Measurements from ENCODE around the gene ASB9.
"Not testable (repeated sequence)": the region's sequence is repeated elsewhere in the genome, so short reads cannot be mapped to it uniquely, and the experiment has no call there.

The ASB9 gene

DNA sequence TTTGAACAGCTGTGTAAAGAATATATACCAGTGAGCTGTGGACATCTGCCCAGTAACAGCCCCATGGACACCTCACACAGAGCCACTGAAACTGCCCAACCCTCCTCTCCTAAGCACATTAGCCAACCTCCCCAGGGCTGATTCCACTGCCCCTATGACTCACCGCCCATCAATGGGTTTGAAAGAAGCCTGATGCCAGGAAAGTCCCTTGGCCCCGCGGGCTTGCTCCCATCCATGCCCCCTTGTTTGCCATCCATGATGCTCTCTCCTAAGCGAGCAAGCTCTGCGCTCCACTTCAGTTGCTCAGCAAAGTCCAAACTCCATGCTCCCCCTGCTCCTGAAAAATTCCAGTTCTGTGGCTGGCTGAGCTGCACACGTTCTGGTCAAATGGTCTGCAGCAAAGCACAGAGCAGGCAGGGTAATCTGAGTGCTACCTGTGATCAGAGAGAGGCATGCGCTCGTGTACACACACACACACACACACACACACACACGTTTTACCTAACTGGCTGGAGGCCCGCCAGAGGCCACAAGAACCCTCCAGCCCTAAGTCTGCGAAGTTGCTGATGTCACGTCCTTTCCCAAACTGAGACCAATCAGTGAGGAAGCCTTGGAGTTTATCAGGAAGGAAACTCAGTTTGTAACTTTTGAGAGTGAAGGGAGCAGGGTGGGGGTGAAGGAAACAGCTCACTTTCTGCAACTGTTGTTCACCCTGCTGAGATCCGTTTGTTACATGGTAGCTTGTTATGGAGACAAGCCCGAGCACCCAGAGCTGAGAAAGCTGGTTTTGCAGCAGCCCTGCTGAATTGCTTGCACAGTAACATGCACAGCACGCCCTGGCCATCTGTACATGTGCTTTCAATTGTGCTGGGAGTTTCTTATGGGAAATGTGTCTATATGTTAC lies at the start of gene ASB9:
Gene ASB9 (minus strand): TSS at position 466 of the 904 bp plus-strand sequence. CDS start 209 bp downstream, at position 257.
- no peaks in the 10 kb centered on the region for H3K27me3 ChIP-seq (ENCODE audit: control insufficient read depth in 1 of 2, insufficient read depth in 2 of 2, low read length in 2 of 2)
- no peaks in the 10 kb centered on the region for H3K4me1 ChIP-seq (ENCODE audit: control insufficient read depth in 1 of 2, insufficient read depth in 2 of 2, low read length in 2 of 2)
- H3K27ac ChIP-seq (ENCODE audit: low read depth, low read length), result no peak within 1 kb of the TSS
- peak within 1 kb of the TSS; percentile 35 to 40 for H3K4me3 ChIP-seq (ENCODE audit: low read depth in 1 of 2, low read length in 2 of 2)
- no peaks in the 10 kb centered on the region for H3K36me3 ChIP-seq (ENCODE audit: control insufficient read depth in 1 of 2, insufficient read depth in 2 of 2, low read length in 2 of 2)
- no peak within 1 kb of the TSS for H3K9ac ChIP-seq (ENCODE audit: low read depth in 1 of 2, low read length in 2 of 2)
- no peaks in the 10 kb centered on the region for H3K9me3 ChIP-seq (ENCODE audit: control insufficient read depth in 1 of 2, low read length in 2 of 2)

GRCh38 chrX:15319075-15319474 lies 49.2 kb upstream of the ASB9 start:
- no peak overlapping the region for H3K27ac ChIP-seq (ENCODE audit: low read depth, low read length)
- H3K9me3 ChIP-seq (ENCODE audit: control insufficient read depth in 1 of 2, low read length in 2 of 2), result no peaks in the 10 kb centered on the region
- peaks cover 0 to 16% of the 10 kb centered on the region in 2 donors for H3K36me3 ChIP-seq (ENCODE audit: control insufficient read depth in 1 of 2, insufficient read depth in 2 of 2, low read length in 2 of 2)

DNA sequence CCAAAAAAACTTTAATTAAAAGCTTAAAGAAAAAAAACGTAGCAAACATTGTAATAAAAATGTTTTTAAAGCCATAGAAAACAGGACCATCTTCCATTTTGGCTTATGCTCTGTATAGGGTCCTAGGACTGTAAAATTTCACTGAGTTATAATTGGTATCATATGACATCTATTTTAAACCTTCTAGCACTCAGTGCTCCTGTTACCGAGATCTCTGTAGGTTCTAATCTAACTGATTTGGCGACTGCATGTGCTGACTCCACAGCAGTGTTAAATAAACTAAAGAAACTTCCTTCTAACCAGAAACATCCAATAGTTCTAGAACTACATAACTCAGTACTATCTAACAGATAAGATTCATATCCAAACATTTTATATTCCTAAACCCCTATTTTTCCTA lies 45.6 kb upstream of the ASB9 start, which contains the start of gene ASB11:
Gene ASB11 (minus strand): TSS at position 132 of the 400 bp plus-strand sequence. CDS start 35 bp downstream, at position 97.
- Histone ChIP-seq H3K36me3 (ENCODE audit: control insufficient read depth in 1 of 2, insufficient read depth in 2 of 2, low read length in 2 of 2) (no peaks in the 10 kb centered on the region), H3K27ac (ENCODE audit: low read depth, low read length) (no peak within 1 kb of the TSS), H3K9me3 (ENCODE audit: control insufficient read depth in 1 of 2, low read length in 2 of 2) (no peaks in the 10 kb centered on the region), H3K9ac (ENCODE audit: low read depth in 1 of 2, low read length in 2 of 2) (no peak within 1 kb of the TSS), H3K4me1 (ENCODE audit: control insufficient read depth in 1 of 2, insufficient read depth in 2 of 2, low read length in 2 of 2) (no peaks in the 10 kb centered on the region), H3K4me3 (ENCODE audit: low read depth in 1 of 2, low read length in 2 of 2) (no peak within 1 kb of the TSS), H3K27me3 (ENCODE audit: control insufficient read depth in 1 of 2, insufficient read depth in 2 of 2, low read length in 2 of 2) (no peaks in the 10 kb centered on the region)

More at GRCh38 chrX:15319075-15319474, 49.2 kb upstream of the ASB9 start:
- Histone ChIP-seq H3K9ac (ENCODE audit: low read depth in 1 of 2, low read length in 2 of 2) (no peak overlapping the region), H3K4me1 (ENCODE audit: control insufficient read depth in 1 of 2, insufficient read depth in 2 of 2, low read length in 2 of 2) (no peaks in the 10 kb centered on the region), H3K27me3 (ENCODE audit: control insufficient read depth in 1 of 2, insufficient read depth in 2 of 2, low read length in 2 of 2) (no peaks in the 10 kb centered on the region), H3K4me3 (ENCODE audit: low read depth in 1 of 2, low read length in 2 of 2) (no peak overlapping the region)

DNA sequence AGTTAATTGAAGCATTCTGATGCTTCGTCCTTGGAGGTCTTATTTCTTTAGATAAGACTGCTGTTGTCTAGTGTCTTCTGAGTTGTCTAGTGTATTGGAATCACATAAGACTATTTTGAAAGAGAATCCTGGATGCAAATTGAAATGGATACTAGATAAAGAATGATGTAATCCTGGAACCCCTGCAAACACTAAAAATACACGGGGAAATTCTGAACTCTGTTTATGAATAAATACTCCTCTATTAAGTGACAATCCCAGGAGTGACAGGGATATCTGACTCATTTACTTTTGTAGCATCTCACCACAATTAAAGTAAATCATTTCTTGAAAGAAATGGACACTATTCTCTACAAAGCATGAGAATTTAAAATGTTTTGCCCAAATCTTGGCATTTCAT lies 44.6 kb upstream of the ASB9 start:
- Histone ChIP-seq H3K9me3 (ENCODE audit: control insufficient read depth in 1 of 2, low read length in 2 of 2) (no peaks in the 10 kb centered on the region), H3K4me3 (ENCODE audit: low read depth in 1 of 2, low read length in 2 of 2) (no peak overlapping the region)

DNA sequence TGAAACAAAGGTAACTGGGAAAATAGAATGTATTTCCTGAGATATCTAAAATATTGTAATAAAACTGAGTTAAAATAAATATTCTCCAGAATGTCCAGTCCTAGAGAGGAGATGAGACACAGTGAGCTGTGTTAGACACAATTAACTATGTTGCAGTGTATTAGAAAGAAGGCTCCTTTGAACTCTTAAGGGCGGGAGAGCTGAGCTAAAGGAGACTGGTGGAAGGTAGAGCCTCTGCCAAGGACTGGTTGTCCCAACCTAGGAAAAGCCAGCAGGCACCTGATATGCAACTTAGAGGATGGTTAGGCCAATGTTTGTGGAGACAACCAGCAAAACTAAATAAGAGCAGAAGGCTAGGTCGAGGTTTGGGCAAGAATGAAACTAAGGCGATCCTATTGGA lies 41.2 kb upstream of the ASB9 start:
- H3K4me1 ChIP-seq (ENCODE audit: control insufficient read depth in 1 of 2, insufficient read depth in 2 of 2, low read length in 2 of 2), result no peaks in the 10 kb centered on the region
- no peaks in the 10 kb centered on the region for H3K27me3 ChIP-seq (ENCODE audit: control insufficient read depth in 1 of 2, insufficient read depth in 2 of 2, low read length in 2 of 2)
- no peak overlapping the region for H3K27ac ChIP-seq (ENCODE audit: low read depth, low read length)
- H3K36me3 ChIP-seq (ENCODE audit: control insufficient read depth in 1 of 2, insufficient read depth in 2 of 2, low read length in 2 of 2), result no peaks in the 10 kb centered on the region
- no peak overlapping the region for H3K9ac ChIP-seq (ENCODE audit: low read depth in 1 of 2, low read length in 2 of 2)
- H3K9me3 ChIP-seq (ENCODE audit: control insufficient read depth in 1 of 2, low read length in 2 of 2), result no peaks in the 10 kb centered on the region
- H3K4me3 ChIP-seq (ENCODE audit: low read depth in 1 of 2, low read length in 2 of 2), result no peak overlapping the region

More for the DNA sequence above, 44.6 kb upstream of the ASB9 start:
- H3K9ac ChIP-seq (ENCODE audit: low read depth in 1 of 2, low read length in 2 of 2), result no peak overlapping the region
- H3K4me1 ChIP-seq (ENCODE audit: control insufficient read depth in 1 of 2, insufficient read depth in 2 of 2, low read length in 2 of 2), result no peaks in the 10 kb centered on the region
- no peaks in the 10 kb centered on the region for H3K36me3 ChIP-seq (ENCODE audit: control insufficient read depth in 1 of 2, insufficient read depth in 2 of 2, low read length in 2 of 2)
- H3K27me3 ChIP-seq (ENCODE audit: control insufficient read depth in 1 of 2, insufficient read depth in 2 of 2, low read length in 2 of 2), result no peaks in the 10 kb centered on the region
- H3K27ac ChIP-seq (ENCODE audit: low read depth, low read length), result no peak overlapping the region

GRCh38 chrX:15310117-15310516 lies 40.2 kb upstream of the ASB9 start:
- no peaks in the 10 kb centered on the region for H3K27me3 ChIP-seq (ENCODE audit: control insufficient read depth in 1 of 2, insufficient read depth in 2 of 2, low read length in 2 of 2)
- no peaks in the 10 kb centered on the region for H3K9me3 ChIP-seq (ENCODE audit: control insufficient read depth in 1 of 2, low read length in 2 of 2)
- no peak overlapping the region for H3K4me3 ChIP-seq (ENCODE audit: low read depth in 1 of 2, low read length in 2 of 2)
- H3K36me3 ChIP-seq (ENCODE audit: control insufficient read depth in 1 of 2, insufficient read depth in 2 of 2, low read length in 2 of 2), result no peaks in the 10 kb centered on the region
- H3K4me1 ChIP-seq (ENCODE audit: control insufficient read depth in 1 of 2, insufficient read depth in 2 of 2, low read length in 2 of 2), result no peaks in the 10 kb centered on the region
- no peak overlapping the region for H3K9ac ChIP-seq (ENCODE audit: low read depth in 1 of 2, low read length in 2 of 2)
- H3K27ac ChIP-seq (ENCODE audit: low read depth, low read length), result no peak overlapping the region

- H3K4me3 ChIP-seq (ENCODE audit: low read depth in 1 of 2, low read length in 2 of 2); H3K36me3 ChIP-seq (ENCODE audit: control insufficient read depth in 1 of 2, insufficient read depth in 2 of 2, low read length in 2 of 2); H3K4me1 ChIP-seq (ENCODE audit: control insufficient read depth in 1 of 2, insufficient read depth in 2 of 2, low read length in 2 of 2); H3K27ac ChIP-seq (ENCODE audit: low read depth, low read length); H3K9me3 ChIP-seq (ENCODE audit: control insufficient read depth in 1 of 2, low read length in 2 of 2); H3K27me3 ChIP-seq (ENCODE audit: control insufficient read depth in 1 of 2, insufficient read depth in 2 of 2, low read length in 2 of 2); H3K9ac ChIP-seq (ENCODE audit: low read depth in 1 of 2, low read length in 2 of 2): not testable (repeated sequence)
Measured at GRCh38 chrX:15305899-15306298, 36.0 kb upstream of the ASB9 start.

DNA sequence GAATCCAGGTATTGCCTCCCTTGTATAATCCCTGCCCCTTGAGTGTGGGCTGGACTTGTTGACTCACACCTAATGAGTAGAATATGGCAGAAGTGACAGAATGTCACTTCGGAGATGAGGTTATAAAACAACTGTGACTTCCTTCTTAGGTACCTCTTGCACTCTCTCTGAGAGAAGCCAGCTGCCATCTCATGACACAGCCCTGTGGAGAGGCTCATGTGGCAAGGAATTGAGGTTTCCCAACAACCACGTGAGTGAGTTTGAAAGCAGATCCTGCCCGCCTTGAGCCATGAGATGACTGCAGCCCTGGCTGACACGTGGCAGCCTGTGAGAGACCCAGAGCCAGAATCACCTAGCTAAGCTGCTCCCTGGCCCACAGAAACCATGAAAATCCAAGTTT lies 32.0 kb upstream of the ASB9 start:
- H3K9ac ChIP-seq (ENCODE audit: low read depth in 1 of 2, low read length in 2 of 2), result no peak overlapping the region
- no peaks in the 10 kb centered on the region for H3K27me3 ChIP-seq (ENCODE audit: control insufficient read depth in 1 of 2, insufficient read depth in 2 of 2, low read length in 2 of 2)
- no peak overlapping the region for H3K4me3 ChIP-seq (ENCODE audit: low read depth in 1 of 2, low read length in 2 of 2)
- no peaks in the 10 kb centered on the region for H3K36me3 ChIP-seq (ENCODE audit: control insufficient read depth in 1 of 2, insufficient read depth in 2 of 2, low read length in 2 of 2)
- no peaks in the 10 kb centered on the region for H3K9me3 ChIP-seq (ENCODE audit: control insufficient read depth in 1 of 2, low read length in 2 of 2)
- no peaks in the 10 kb centered on the region for H3K4me1 ChIP-seq (ENCODE audit: control insufficient read depth in 1 of 2, insufficient read depth in 2 of 2, low read length in 2 of 2)
- H3K27ac ChIP-seq (ENCODE audit: low read depth, low read length), result no peak overlapping the region

GRCh38 chrX:15299941-15300851 lies 30.3 kb upstream of the ASB9 start:
- H3K4me1 ChIP-seq (ENCODE audit: control insufficient read depth in 1 of 2, insufficient read depth in 2 of 2, low read length in 2 of 2), result no peaks in the 10 kb centered on the region
- H3K27me3 ChIP-seq (ENCODE audit: control insufficient read depth in 1 of 2, insufficient read depth in 2 of 2, low read length in 2 of 2), result no peaks in the 10 kb centered on the region
- peak overlapping the region; percentile 31 to 36 for H3K4me3 ChIP-seq (ENCODE audit: low read depth in 1 of 2, low read length in 2 of 2)
- no peak overlapping the region for H3K27ac ChIP-seq (ENCODE audit: low read depth, low read length)
- H3K9ac ChIP-seq (ENCODE audit: low read depth in 1 of 2, low read length in 2 of 2), result no peak overlapping the region
- H3K9me3 ChIP-seq (ENCODE audit: control insufficient read depth in 1 of 2, low read length in 2 of 2), result no peaks in the 10 kb centered on the region
- no peaks in the 10 kb centered on the region for H3K36me3 ChIP-seq (ENCODE audit: control insufficient read depth in 1 of 2, insufficient read depth in 2 of 2, low read length in 2 of 2)

- H3K36me3 ChIP-seq (ENCODE audit: control insufficient read depth in 1 of 2, insufficient read depth in 2 of 2, low read length in 2 of 2), result no peaks in the 10 kb centered on the region
- no peaks in the 10 kb centered on the region for H3K9me3 ChIP-seq (ENCODE audit: control insufficient read depth in 1 of 2, low read length in 2 of 2)
- H3K9ac ChIP-seq (ENCODE audit: low read depth in 1 of 2, low read length in 2 of 2), result no peak overlapping the region
- H3K27ac ChIP-seq (ENCODE audit: low read depth, low read length), result no peak overlapping the region
- no peaks in the 10 kb centered on the region for H3K4me1 ChIP-seq (ENCODE audit: control insufficient read depth in 1 of 2, insufficient read depth in 2 of 2, low read length in 2 of 2)
- no peak overlapping the region for H3K4me3 ChIP-seq (ENCODE audit: low read depth in 1 of 2, low read length in 2 of 2)
- no peaks in the 10 kb centered on the region for H3K27me3 ChIP-seq (ENCODE audit: control insufficient read depth in 1 of 2, insufficient read depth in 2 of 2, low read length in 2 of 2)
Measured at GRCh38 chrX:15298780-15299179, 28.9 kb upstream of the ASB9 start.

Data from duodenal mucosa (tissue), 2 donors.